Measurements from ENCODE around the gene KBTBD12.
A peak's percentile ranks its signal among the peaks of the same experiment; 100 is the strongest.
"Not testable (repeated sequence)": the region's sequence is repeated elsewhere in the genome, so short reads cannot be mapped to it uniquely, and the experiment has no call there.

The KBTBD12 gene, protein sequence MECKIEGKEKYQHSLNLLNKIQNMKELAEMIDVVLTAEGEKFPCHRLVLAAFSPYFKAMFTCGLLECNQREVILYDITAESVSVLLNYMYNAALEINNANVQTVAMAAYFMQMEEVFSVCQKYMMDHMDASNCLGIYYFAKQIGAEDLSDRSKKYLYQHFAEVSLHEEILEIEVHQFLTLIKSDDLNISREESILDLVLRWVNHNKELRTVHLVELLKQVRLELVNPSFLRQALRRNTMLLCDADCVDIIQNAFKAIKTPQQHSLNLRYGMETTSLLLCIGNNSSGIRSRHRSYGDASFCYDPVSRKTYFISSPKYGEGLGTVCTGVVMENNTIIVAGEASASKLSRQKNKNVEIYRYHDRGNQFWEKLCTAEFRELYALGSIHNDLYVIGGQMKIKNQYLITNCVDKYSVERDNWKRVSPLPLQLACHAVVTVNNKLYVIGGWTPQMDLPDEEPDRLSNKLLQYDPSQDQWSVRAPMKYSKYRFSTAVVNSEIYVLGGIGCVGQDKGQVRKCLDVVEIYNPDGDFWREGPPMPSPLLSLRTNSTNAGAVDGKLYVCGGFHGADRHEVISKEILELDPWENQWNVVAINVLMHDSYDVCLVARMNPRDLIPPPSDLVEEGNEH

DNA sequence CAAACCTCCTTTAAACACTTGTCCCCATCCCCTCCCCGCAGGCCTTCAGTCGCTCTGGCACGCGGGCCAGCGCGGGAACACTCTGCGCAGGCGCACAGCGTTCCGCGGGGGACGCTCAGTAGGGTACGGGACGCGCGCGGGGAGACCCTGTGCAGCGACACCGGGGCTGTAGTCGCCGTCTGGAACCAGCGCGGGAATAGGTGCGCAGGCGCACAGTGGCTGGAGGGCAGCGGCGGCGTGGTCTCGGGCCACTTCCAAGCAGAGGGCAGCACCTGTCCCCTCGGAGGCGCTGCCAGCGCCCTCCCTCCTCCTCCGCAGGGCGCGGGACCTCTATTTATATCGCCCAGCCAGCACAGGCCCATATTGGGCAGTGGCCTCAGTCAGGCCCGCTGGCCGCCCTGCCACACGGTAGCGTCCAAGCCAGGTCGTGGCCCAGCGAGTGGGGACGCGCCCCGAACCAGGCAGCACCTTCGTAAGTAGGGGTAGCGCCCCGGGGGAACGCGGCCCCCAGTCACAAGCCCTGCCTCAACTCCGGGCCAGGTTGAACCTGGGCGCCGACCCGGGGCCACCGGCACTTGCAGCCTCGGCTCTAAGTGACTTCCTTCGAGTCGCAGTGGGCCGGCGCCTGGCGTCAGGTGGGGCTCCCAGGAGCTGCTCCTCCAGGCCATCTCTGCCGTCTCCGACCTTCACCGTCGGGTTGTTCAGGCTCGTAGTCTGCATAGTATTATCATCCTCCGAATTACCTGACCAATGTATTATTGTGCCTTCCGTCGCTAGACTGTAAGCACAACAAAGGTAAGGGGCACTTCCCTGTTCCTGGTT is at the start of gene KBTBD12:
KBTBD12 (plus strand) TSS at position 118 of the 822 bp plus-strand sequence. CDS start 7,830 bp downstream, outside the sequence.
- DNase-seq = no peak

DNA sequence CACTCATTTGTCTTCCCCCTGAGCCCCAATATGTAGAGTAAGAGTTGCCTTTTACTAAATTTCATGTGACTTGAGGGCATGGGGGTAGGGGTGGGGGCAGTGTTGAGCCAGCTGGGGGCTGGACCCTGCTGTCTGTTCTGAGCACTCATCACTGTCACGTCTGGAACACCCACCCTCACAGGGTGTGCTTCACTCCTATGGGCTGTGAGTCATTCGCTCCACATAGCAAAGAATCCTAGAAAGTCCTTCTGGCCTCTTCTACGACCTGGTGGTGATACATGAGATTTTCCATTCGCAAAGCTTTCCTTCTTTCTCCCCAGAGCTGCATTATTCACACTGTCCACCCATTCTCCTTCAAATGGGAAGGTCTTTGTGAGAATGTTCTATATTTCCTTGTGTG is 49.1 kb upstream of the KBTBD12 start:
- DNase-seq = no peak

DNA sequence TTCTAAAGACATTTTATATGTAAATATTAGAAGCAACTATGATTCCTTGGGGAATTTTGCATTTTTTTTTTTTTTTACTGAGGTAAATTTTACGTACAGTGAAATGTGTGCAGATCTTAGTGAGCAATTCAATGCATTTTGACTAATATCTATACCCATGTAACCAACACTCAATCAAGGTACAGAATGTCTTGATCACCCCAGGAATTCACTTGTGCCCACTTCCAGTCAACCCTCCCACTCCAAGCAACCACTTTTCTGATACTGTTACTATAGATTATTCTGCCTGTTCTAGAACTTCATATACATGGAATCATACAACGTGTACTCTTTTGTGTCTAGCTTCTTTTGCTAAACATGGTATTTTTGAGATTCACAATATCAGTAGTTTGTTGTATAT is 47.6 kb upstream of the KBTBD12 start:
- DNase-seq = no peak

DNA sequence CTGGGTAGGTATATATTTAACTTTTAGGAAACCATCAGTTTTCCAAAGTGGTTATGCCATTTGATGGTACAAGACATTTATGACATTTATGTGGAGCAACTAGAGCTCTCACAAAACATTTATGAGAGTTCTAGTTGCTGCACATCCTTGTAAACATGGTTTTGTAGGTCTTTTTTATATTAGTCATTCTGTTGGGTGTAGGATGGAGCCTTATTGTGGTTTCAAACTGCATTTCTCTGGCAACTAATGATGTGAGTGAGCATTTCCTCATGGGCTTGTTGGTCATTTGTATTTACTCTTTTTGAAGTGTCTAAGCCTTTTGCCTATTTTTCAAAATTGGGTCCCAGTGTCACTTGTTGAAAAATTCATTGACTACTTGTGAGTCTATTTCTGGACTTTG is 47.0 kb upstream of the KBTBD12 start:
- no peak for DNase-seq

DNA sequence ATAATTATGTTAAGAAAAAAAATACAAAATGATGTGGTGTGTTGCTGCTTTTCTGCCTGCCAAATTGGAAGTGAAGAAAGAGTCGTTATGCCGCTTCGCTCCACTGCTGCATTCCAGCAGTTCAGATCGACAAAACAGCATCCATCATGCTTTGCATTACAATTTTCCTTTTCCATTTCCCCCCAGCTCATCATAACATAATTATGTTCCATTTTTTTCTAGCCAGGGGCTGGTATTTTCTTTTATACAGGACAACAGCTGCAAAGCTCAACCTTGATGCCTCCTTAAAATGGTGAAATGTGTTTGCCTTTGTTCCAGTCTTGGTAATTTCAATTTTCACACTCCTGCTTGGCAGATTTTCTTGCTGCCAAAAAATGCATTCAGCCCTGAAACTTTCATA is 44.9 kb upstream of the KBTBD12 start:
- DNase-seq = no peak

DNA sequence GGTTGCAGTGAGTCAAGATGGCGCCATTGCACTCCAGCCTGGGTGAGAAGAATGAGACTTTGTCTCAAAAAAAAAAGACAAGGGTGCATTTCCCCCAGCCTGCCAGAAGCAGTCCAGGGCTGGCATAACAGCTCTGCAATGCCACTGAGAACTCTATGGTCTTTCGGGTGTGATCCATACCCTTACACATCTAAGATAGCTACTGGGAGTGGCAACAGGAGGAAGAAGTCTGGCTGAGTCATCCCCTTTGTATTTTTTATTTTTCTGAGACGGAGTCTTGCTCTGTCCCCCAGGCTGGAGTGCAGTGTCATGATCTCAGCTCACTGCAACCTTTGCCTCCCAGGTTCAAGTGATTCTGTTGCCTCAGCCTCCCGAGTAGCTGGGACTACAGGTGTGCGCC is 40.9 kb upstream of the KBTBD12 start:
- not testable (repeated sequence) for DNase-seq

DNA sequence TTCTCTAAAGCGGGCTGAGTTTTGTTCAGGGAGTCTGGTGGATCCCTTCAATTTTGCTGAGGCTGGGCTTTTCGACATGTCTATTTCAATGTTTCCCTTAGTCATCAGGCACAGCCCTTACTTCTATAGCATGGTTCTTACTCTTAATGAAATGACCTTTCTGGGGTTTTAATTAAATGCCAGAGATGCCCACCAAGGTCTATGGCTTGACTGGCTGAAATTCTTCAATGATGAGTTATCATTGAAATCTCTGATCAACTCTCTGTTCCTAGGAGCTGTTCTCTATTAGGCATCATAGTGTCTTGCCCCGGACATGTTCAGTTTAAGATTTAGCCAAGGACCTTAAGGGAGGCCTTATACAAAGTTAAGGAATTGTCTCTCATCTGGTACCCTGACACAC is 33.4 kb upstream of the KBTBD12 start:
- no peak for DNase-seq

DNA sequence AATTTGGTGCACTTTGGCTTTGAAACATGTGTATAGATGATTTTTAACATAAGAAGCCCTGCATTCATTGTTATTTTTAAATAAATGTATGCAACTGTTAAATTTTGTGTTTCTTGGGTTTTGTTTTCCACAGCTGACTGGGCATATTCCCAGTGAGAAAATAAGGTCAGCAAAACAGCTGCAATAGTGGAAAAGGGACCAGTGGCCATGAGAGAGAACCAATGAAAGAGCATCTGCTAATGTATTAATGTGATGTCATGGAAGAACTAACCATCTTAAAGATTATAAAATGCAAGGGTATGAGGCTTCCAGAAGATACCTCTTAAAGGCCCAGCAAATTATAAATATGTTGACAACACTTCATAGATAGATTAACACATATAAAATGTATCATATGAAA is 31.0 kb upstream of the KBTBD12 start:
- DNase-seq = no peak

DNA sequence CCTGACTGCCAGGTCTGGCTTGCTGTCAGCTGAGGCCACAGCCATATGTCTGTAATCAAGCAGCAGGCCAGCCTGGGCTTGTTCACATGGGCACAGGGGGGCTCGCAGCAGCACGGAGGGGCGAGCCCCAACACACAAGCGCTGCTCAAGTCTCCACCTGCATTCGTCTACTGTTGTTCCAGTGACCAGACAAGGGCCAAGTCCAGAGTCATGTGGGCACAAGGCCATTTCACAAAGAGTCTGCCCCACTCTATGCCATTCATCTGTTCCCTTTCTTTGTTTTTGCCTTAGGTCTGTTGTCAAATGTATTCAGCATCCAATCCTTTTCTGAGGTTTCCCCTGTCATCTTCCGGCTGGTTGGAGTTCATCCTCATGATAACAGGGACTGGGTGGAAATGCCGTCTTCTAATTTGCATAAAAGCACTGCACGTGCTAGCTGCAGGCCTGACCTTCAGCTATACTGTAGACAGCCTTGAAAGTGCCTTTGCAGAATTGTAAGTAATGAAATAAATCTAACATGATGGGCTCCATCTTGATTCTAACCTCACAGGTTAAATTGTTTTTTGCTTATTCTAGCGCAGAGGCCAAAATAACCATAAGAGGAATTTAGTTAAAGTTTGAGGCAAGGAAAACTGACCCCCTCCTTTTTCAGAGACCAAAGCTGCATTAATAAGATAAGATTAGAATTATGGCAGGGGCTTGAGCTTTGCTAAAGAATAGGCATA is 28.6 kb upstream of the KBTBD12 start:
- no peak for DNase-seq

DNA sequence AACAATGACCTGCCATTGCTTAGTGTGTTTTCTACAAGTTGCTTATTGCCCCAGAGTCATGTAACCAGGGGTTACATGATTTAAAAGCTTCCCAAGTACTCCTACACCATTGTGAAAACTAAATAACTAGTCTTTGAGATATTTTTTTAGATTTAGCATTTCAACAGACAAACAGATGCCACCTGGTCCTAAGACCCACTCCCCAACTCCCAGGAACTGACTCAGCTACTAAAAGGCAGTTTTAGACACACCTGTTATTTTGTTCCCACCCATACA is 28.1 kb upstream of the KBTBD12 start:
- no peak for DNase-seq

DNA sequence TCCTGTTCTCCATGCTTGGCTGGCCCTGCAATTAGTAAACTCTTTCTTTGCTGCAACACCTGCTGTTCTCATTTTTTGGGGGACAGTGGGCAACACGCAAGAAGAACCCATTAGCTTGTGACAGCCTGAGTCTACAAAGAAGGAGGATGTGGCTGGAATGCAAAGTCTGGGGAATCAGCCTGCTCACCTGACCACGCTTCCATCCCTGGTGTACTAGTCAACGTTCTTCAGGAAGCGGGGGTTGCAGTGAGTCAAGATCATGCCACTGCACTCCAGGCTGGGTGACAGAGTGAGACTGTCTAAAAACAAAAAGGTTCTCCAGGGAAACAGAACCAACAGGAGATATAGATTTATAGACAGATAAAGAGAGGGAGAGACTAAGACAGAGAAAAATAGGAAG is 27.7 kb upstream of the KBTBD12 start:
- no peak for DNase-seq

DNA sequence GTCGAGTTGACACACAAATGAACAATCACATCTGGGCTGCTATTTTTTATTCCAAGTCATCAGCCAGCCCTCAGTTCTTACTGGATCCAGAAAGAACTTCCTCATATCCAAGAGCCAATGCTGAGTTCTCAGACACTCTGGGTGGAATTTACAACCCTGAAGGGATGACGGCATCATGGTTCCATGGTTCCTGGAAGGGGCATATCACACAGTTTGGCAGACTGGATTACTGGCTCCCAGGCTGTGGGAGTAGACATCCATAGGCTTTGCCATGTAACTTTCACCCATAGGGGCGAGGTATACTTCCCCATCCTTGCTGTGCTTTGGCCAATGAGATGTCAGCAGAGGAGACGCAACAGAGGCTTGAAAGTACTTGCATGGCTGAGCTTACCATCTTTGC is 26.9 kb upstream of the KBTBD12 start:
- DNase-seq = no peak

DNA sequence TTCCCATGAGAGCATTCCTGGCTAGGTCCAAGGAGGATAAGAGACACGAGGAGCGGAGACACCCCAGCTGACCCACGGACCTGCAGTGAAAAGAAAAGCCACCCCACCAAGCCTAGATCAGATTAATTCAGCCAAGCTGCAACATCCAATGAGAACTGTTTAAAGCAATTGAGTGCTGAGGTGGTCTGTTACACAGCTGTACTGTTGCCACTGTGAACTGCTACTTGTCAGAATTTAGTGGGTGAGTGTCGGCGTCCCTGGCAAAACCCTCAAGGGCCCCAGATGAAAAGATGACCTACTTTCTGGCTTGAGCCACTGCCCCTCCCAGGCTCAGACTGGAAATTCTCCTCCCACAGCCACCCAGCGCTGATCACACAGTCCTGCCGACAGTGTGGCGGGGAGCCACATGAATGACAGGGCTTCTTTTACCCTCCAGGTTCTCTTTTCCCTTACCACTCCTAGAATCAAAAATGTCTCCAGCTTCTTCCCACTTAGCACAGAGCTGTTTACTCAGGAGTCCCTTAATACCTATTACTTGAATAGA is 26.4 kb upstream of the KBTBD12 start:
- DNase-seq = no peak

DNA sequence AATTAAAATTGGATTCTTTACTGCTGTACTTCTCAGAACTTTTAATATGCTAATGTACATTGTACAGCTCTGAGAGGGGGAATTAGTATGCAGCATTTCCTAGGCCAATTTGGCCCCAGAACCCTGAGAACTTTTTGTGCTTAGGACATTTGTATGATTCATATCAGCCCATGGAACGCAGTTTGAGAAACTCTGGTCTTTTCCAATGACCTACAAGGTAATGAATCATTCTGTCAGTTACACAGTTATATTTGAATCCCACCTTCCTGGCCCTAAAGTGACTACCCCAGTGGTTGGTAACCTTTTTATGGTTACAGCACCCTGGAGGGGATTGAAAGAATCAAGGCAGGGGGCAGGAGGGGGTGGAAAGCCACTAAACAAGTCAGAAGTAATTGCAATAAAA is 25.6 kb upstream of the KBTBD12 start:
- DNase-seq = no peak

DNA sequence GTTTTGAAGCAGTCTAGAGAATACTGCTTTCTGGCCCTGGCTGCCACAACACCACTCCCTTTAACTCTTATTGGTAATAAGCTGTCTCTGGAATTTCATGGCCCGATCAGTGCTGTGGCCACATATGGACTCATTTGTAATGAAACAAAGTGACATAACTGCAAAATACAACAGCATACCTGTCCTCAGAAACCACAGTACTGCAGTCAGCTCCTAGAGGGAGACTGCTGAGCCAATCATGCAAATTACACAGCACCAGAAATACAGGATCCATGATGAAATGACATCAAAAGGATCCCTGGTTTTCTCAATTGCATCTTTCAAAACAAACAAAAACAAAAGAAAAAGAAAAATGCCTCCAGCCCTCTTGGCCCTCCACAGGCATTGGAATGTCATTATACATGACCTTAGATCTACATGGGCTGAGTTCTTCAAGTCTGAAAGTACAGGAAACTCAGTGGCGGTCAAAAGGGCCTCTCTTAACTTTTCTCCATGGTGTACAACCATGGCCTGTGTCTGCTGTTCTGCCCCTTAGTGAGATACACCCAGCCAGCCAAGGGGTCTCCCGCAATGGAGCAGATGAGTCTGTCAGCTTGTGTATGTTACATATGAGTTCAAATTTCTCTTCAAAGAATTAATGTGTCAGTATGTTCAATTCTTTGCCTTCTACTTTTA is 24.9 kb upstream of the KBTBD12 start:
- DNase-seq = no peak

DNA sequence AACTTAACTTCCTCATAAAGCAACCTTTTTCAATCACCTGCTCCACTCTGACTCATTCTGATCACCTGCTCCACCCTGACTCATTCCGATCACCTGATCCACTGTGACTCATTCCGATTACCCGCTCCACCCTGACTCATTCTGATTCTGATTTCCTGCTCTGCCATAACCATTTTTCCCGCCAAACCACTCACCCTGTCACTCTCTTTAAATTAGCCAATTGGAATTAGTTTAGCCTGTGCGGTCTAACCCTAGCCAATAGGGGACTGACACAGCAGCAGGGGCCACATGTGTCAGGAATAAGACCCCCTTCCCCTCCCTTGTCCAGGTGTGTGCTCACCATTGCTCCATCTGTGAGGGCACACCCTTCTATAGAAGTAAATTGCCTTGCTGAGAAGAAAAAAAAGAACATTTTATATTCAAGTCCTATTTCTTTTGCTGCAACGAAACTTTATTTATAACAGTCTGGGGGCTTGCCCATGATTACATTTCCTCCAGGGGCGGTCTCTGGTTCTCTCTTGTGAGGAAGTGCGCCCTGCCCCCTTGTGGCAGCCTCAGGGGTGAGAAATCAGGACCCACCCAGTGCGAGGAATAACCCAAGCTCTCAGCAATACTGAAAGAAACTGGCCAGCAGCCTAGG is 24.3 kb upstream of the KBTBD12 start:
- peak; percentile 64 for DNase-seq

DNA sequence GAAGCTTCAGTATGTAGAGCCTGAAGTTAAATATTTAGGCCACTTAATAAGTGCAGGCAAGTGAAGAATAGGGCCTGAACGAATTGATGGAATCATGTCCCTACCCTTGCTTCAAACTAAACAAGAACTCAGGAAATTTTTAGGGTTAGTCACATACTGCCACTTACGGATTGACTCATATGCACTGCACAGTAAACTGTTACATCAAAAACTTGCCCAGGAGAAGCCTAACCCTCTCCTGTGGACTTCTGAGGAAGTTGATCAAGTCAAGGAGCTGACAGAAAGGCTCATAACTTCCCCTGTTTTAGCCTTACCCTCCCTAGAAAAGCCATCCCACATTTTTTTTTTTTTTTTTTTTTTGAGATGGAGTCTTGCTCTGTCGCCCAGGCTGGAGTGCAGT is 20.6 kb upstream of the KBTBD12 start:
- no peak for DNase-seq

DNA sequence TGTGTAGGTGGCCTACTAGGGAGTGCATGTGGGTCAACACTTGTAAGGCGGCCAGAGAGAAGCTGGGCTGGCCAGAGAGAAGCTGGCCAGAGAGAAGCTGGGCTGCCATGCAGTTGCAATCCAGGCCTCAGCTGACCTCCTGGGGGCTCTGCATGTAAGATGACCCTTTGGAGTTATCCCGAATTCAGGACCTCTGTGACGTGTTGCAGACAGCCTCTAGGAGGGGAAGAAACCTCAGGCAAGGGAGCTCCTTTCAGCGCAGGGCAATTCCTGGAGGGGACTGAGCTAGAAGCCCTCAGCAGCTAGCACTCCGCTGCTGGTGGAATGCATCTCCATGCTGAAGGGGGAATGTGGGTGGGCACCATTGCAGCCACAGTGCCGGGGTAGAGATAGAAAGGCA is 15.8 kb upstream of the KBTBD12 start:
- DNase-seq = no peak

DNA sequence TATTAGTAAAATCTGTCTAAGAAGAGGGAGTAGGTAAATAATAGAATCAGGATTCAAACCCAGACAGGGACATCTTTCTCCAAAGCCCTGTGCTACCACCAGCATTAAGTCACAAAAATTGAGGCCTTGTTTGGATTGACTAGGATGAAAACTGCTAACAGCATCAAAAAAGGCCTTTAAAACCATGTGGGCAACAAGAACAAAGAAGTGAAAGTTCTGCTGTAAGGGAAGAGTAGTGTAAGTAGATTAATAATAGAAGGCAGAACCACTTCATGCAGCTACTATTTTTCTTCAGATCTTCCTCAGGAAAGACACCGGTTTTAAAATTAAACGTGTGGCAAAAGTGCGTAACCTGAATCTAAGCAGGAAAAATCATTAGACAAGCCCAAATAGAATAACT is 15.3 kb upstream of the KBTBD12 start:
- no peak for DNase-seq

DNA sequence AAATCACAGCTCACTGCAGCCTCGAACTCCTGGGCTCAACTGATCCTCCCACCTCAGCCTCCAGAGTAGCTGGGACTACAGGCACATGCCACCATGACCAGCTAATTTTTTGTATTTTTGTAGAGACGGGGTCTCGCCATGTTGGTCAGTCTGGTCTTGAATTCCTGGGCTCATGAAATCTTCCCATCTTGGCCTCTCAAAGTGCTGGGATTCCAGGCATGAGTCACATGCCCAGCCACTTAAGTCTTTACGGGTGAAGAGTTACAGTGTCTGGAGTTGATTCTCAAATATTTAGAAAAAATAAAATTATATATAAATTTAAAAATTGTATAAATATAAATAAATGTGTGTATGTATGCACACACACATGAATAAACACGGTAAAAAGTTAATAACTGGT is 14.5 kb upstream of the KBTBD12 start:
- DNase-seq = no peak

DNA sequence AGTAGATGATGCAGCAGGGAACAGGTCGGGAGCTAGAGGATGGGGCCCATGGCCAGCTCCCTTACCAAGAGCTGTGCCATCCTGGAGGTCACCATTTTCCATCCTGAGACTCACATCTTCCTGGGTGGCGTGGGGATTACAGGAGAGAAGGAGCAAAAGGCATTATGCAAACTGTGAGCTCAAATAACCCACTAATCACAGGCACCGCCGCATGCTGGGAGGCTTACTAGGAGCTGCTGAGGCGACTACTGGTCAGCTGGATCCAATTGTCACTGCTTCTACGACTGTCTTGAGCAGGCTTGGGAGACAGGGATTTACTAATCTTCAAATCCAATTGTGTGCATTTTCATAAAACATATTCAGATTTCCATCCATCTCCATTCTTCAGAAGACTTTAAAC is 12.5 kb upstream of the KBTBD12 start:
- no peak for DNase-seq

Measured in stimulated activated CD4-positive, alpha-beta T cell treated with anti-CD3 and anti-CD28 coated beads, Interleukin-1b, Interleukin-23, amount 100 ng/mL, for 48 hours (primary cell).